ENCODE measurements around the gene NHLRC1. TPM values are rescaled to one million over a fixed set of nuclear protein-coding genes. Genes with fewer than 3 reads are reported as not detected.

Gene NHLRC1
- total and polyA plus RNA-seq, 2 of the 13 experiments (the other 11 are each of a cell fraction or from before 2014, with no cell fraction given), result 0.04 to 0.11 TPM

DNA sequence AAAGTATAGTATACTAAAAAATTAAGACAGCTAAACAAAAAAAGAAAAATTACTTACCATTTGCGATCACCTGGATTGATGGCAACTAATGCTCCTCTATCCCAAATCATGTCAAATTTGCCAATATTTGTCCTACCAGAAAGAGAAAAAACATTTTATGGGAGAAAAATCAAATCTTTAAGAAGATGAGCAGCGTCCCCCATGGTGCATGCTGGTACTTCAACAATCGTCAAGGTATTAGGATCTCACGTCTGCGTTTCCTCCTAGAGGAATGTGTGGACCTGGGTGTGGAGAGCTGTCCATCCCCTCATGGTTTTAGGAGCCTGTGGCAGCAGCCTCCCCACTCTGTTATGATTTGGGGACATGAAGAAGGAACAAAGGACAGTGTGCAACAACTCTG is 16.4 kb upstream of the NHLRC1 start:
- Histone ChIP-seq H3K4me3 (replicated peaks in 1 of 3; ENCODE audit: insufficient read depth in 1 of 3, low read depth in 2 of 3, low read length in 3 of 3) (no peak overlapping the region), H3K79me2 (ENCODE audit: insufficient read depth, low read length) (no peaks in the 10 kb centered on the region), H3K4me1 (ENCODE audit: insufficient read depth, low read length) (no peaks in the 10 kb centered on the region), H2AFZ (ENCODE audit: low read length) (no peak overlapping the region), H3K9ac (ENCODE audit: insufficient read depth, low read depth, low read length) (no peak overlapping the region), H3K27me3 (ENCODE audit: control insufficient read depth in 1 of 2, insufficient read depth in 2 of 2, low read length in 2 of 2) (no peaks in the 10 kb centered on the region), H3K36me3 (replicated peaks in 1 of 2; ENCODE audit: control insufficient read depth in 1 of 2, insufficient read depth in 2 of 2, low read length in 2 of 2) (peaks cover 5 to 20% of the 10 kb centered on the region in 2 experiments; a peak in 4 of 5 replicates), H4K20me1 (ENCODE audit: insufficient read depth, low read length) (no peaks in the 10 kb centered on the region), H3K27ac (ENCODE audit: extremely low read length, insufficient read depth, low read length) (no peak overlapping the region), H3K9me3 (ENCODE audit: low read length) (no peaks in the 10 kb centered on the region), H3K4me2 (ENCODE audit: low read depth, low read length) (no peak overlapping the region)
- TF ChIP-seq ZNF780A (CRISPR knock-in tag; IDR thresholded peaks at IDR 0.05) (no peak), FUBP1 (CRISPR knock-in tag; IDR thresholded peaks at IDR 0.05; ENCODE audit: borderline replicate concordance) (no peak)
- POLR2A ChIA-PET, result no interaction called here
- WGBS (ENCODE audit: low lambda C conversion rate), result 93% methylated on average over 5 of the region's 5 CpGs
- FAIRE-seq, result no peak
- no TSS peak for BruUV-seq (replicated peaks)
- CTCF ChIA-PET (ENCODE audit: low intra/inter-chr PET ratio, low total read pairs), result no interaction called here
- DNase-seq (ENCODE audit: low spot score), result no peak
- no peak for ATAC-seq
- in situ Hi-C loops (cut with HindIII; ENCODE audit: extremely low pct_ligation_motif_present, low pct_unique_long_range_greater_than_20kb), result no loop called here
- intact Hi-C loops (cut with micrococcal nuclease; ENCODE audit: unreplicated experiment), result no loop called here

- no peak overlapping the region for H3K9ac ChIP-seq (ENCODE audit: insufficient read depth, low read depth, low read length)
- no peaks in the 10 kb centered on the region for H3K9me3 ChIP-seq (ENCODE audit: low read length)
- FAIRE-seq, result no peak
- H3K79me2 ChIP-seq (ENCODE audit: insufficient read depth, low read length), result no peaks in the 10 kb centered on the region
- ChIA-PET POLR2A (no interaction called here), CTCF (ENCODE audit: low intra/inter-chr PET ratio, low total read pairs) (no interaction called here)
- no peaks in the 10 kb centered on the region for H4K20me1 ChIP-seq (ENCODE audit: insufficient read depth, low read length)
- in situ Hi-C loops (cut with HindIII; ENCODE audit: extremely low pct_ligation_motif_present, low pct_unique_long_range_greater_than_20kb), result no loop called here
- H3K4me3 ChIP-seq (replicated peaks in 1 of 3; ENCODE audit: insufficient read depth in 1 of 3, low read depth in 2 of 3, low read length in 3 of 3), result no peak overlapping the region
- no peaks in the 10 kb centered on the region for H3K27me3 ChIP-seq (ENCODE audit: control insufficient read depth in 1 of 2, insufficient read depth in 2 of 2, low read length in 2 of 2)
- H3K36me3 ChIP-seq (replicated peaks in 1 of 2; ENCODE audit: control insufficient read depth in 1 of 2, insufficient read depth in 2 of 2, low read length in 2 of 2), result peaks cover 4 to 21% of the 10 kb centered on the region in 2 experiments; a peak in 3 of 5 replicates
- H2AFZ ChIP-seq (ENCODE audit: low read length), result no peak overlapping the region
- intact Hi-C loops (cut with micrococcal nuclease; ENCODE audit: unreplicated experiment), result no loop called here
- no peak overlapping the region for H3K27ac ChIP-seq (ENCODE audit: extremely low read length, insufficient read depth, low read length)
- no peak for ATAC-seq
- no peak overlapping the region for H3K4me2 ChIP-seq (ENCODE audit: low read depth, low read length)
- no peaks in the 10 kb centered on the region for H3K4me1 ChIP-seq (ENCODE audit: insufficient read depth, low read length)
- DNase-seq (ENCODE audit: low spot score), result no peak
- 94% methylated on average over 10 of the region's 10 CpGs for WGBS (ENCODE audit: low lambda C conversion rate)
- BruUV-seq (replicated peaks), result no TSS peak
- no peak for TF ChIP-seq IKZF5 (CRISPR knock-in tag; IDR thresholded peaks at IDR 0.05)
- no peak for TF ChIP-seq SMARCE1 (IDR thresholded peaks at IDR 0.05; ENCODE audit: borderline replicate concordance)
- TF ChIP-seq, protein P1, sequence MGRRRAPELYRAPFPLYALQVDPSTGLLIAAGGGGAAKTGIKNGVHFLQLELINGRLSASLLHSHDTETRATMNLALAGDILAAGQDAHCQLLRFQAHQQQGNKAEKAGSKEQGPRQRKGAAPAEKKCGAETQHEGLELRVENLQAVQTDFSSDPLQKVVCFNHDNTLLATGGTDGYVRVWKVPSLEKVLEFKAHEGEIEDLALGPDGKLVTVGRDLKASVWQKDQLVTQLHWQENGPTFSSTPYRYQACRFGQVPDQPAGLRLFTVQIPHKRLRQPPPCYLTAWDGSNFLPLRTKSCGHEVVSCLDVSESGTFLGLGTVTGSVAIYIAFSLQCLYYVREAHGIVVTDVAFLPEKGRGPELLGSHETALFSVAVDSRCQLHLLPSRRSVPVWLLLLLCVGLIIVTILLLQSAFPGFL (CRISPR knock-in tag; IDR thresholded peaks at IDR 0.05), result no peak
- TF ChIP-seq, protein P2, sequence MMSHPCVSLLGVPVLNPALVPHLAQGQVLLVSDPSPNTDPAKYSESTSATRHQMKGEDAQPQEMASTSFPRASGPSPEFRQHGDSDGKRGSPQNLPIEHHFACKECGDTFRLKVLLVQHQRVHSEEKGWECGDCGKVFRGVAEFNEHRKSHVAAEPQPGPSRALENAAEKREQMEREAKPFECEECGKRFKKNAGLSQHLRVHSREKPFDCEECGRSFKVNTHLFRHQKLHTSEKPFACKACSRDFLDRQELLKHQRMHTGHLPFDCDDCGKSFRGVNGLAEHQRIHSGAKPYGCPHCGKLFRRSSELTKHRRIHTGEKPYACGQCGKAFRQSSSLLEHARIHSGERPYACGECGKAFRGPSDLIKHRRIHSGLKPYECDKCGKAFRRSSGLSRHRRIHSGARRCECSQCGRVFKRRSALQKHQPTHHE (CRISPR knock-in tag; IDR thresholded peaks at IDR 0.05; ENCODE audit: borderline replicate concordance), result no peak
- TF ChIP-seq ZNF639 (CRISPR knock-in tag; conservative IDR thresholded peaks at IDR 0.05), result no peak
- no peak for TF ChIP-seq ZFP36L2 (CRISPR knock-in tag; IDR thresholded peaks at IDR 0.05)
- TF ChIP-seq, protein P3, sequence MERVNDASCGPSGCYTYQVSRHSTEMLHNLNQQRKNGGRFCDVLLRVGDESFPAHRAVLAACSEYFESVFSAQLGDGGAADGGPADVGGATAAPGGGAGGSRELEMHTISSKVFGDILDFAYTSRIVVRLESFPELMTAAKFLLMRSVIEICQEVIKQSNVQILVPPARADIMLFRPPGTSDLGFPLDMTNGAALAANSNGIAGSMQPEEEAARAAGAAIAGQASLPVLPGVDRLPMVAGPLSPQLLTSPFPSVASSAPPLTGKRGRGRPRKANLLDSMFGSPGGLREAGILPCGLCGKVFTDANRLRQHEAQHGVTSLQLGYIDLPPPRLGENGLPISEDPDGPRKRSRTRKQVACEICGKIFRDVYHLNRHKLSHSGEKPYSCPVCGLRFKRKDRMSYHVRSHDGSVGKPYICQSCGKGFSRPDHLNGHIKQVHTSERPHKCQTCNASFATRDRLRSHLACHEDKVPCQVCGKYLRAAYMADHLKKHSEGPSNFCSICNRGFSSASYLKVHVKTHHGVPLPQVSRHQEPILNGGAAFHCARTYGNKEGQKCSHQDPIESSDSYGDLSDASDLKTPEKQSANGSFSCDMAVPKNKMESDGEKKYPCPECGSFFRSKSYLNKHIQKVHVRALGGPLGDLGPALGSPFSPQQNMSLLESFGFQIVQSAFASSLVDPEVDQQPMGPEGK (CRISPR knock-in tag; IDR thresholded peaks at IDR 0.05), result no peak
Measured at GRCh38 chr6:18136260-18136659, 13.8 kb upstream of the NHLRC1 start.
